ENCODE results near the gene TUBD1. TPM values are rescaled to one million over a fixed set of nuclear protein-coding genes. Genes with fewer than 3 reads are reported as not detected.
A peak's percentile ranks its signal among the peaks of the same experiment; 100 is the strongest.

The TUBD1 gene
- total and polyA plus RNA-seq, 2 of the 13 experiments (the other 11 are each of a cell fraction or from before 2014, with no cell fraction given), result 18.2 to 25.9 TPM

DNA sequence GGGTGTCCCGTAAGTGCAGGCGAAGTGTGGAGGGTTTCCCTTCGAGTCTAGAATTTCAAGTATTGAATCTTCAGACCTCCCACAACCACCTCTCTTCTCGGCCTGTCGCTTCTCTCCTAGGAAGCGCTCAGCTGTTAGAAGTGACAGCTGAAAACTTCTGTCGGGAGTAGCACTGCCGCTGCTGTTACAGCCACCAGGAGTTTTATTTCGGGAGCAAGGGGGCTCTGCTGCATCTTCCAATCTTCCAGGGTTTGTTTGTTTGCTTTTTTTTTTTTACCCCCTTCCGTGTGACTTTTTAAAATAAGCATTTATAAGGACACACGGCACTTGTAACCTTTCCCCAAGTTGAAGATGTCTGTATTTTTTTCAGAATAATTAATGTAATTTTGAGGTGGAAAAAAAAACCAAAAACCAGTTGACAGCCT is 945 bp upstream of the TUBD1 start:
- in situ Hi-C loops (cut with HindIII; ENCODE audit: extremely low pct_ligation_motif_present, low pct_unique_long_range_greater_than_20kb) (no loop called here), intact Hi-C loops (cut with micrococcal nuclease; ENCODE audit: unreplicated experiment) (loop anchor here (5.0 kb wide), 1 partner anchor 46 kb away; no protein-coding TSS in a partner anchor)
- DNase-seq (ENCODE audit: low spot score) (peak; percentile 39), ATAC-seq (peak; percentile 58), FAIRE-seq (no peak)
- no peak overlapping the region for H2AFZ ChIP-seq (ENCODE audit: low read length)
- peak overlapping the region; percentile 77 for H3K27ac ChIP-seq (ENCODE audit: extremely low read length, insufficient read depth, low read length)
- no peaks in the 10 kb centered on the region for H3K9me3 ChIP-seq (ENCODE audit: low read length)
- BruUV-seq (replicated peaks), result no TSS peak
- H3K4me3 ChIP-seq (replicated peaks in 1 of 3; ENCODE audit: insufficient read depth in 1 of 3, low read depth in 2 of 3, low read length in 3 of 3), result peak overlapping the region; percentile 64 to 98 (median 86)
- under 1% methylated on average over 9 of the region's 11 CpGs for WGBS (ENCODE audit: low lambda C conversion rate)
- H3K36me3 ChIP-seq (replicated peaks in 1 of 2; ENCODE audit: control insufficient read depth in 1 of 2, insufficient read depth in 2 of 2, low read length in 2 of 2), result peaks cover 0 to 5% of the 10 kb centered on the region in 2 experiments; a peak in 1 of 5 replicates
- H3K79me2 ChIP-seq (ENCODE audit: insufficient read depth, low read length), result peaks cover 71% of the 10 kb centered on the region
- peak overlapping the region; percentile 92 for H3K9ac ChIP-seq (ENCODE audit: insufficient read depth, low read depth, low read length)
- CTCF ChIA-PET (ENCODE audit: low intra/inter-chr PET ratio, low total read pairs), result no interaction called here
- peaks cover 53% of the 10 kb centered on the region for H3K4me1 ChIP-seq (ENCODE audit: insufficient read depth, low read length)
- no peaks in the 10 kb centered on the region; a peak in 1 of 5 replicates for H3K27me3 ChIP-seq (ENCODE audit: control insufficient read depth in 1 of 2, insufficient read depth in 2 of 2, low read length in 2 of 2)
- POLR2A ChIA-PET, result interaction anchor here (0.8 to 2.3 kb wide), 9 partner anchors 11 to 275 kb away, joined by 3 to 12 read pairs (median 4); partner anchors contain the start of genes PTRH2, RNFT1 and VMP1
- H4K20me1 ChIP-seq (ENCODE audit: insufficient read depth, low read length), result peaks cover 15% of the 10 kb centered on the region; the same call in 1 of the 2 replicates
- peak overlapping the region; percentile 89 for H3K4me2 ChIP-seq (ENCODE audit: low read depth, low read length)
- TF ChIP-seq HBP1 (CRISPR knock-in tag; IDR thresholded peaks at IDR 0.05; ENCODE audit: low read depth), result peak; percentile 1; the same call in 1 of the 2 replicates
- peak; percentile 99 for TF ChIP-seq TGIF2 (CRISPR knock-in tag; IDR thresholded peaks at IDR 0.05)
- TF ChIP-seq AGO1 (IDR thresholded peaks at IDR 0.05; ENCODE audit: low read depth, low read length, poor library complexity, severe bottlenecking), result no peak
- TF ChIP-seq, protein P1, sequence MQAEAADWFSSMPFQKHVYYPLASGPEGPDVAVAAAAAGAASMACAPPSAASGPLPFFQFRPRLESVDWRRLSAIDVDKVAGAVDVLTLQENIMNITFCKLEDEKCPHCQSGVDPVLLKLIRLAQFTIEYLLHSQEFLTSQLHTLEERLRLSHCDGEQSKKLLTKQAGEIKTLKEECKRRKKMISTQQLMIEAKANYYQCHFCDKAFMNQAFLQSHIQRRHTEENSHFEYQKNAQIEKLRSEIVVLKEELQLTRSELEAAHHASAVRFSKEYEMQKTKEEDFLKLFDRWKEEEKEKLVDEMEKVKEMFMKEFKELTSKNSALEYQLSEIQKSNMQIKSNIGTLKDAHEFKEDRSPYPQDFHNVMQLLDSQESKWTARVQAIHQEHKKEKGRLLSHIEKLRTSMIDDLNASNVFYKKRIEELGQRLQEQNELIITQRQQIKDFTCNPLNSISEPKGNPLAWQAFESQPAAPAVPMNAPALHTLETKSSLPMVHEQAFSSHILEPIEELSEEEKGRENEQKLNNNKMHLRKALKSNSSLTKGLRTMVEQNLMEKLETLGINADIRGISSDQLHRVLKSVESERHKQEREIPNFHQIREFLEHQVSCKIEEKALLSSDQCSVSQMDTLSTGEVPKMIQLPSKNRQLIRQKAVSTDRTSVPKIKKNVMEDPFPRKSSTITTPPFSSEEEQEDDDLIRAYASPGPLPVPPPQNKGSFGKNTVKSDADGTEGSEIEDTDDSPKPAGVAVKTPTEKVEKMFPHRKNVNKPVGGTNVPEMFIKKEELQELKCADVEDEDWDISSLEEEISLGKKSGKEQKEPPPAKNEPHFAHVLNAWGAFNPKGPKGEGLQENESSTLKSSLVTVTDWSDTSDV (CRISPR knock-in tag; IDR thresholded peaks at IDR 0.05), result 0 out of 2 replicates have a peak, but pooled peaks have one; percentile 13
- TF ChIP-seq SIN3A (IDR thresholded peaks at IDR 0.05; ENCODE audit: borderline replicate concordance, low read depth, low read length), result peak; percentile 97
- TF ChIP-seq ZNF44 (CRISPR knock-in tag; IDR thresholded peaks at IDR 0.05), result no peak
- no peak for TF ChIP-seq MAZ (IDR thresholded peaks at IDR 0.05; ENCODE audit: borderline replicate concordance, low read depth, low read length)
- no peak for TF ChIP-seq MAZ (CRISPR knock-in tag; IDR thresholded peaks at IDR 0.05; ENCODE audit: low read depth)
- no peak for TF ChIP-seq KLF12 (CRISPR knock-in tag; IDR thresholded peaks at IDR 0.05; ENCODE audit: borderline replicate concordance)
- TF ChIP-seq ZFX (CRISPR knock-in tag; IDR thresholded peaks at IDR 0.05; ENCODE audit: low read depth), result no peak
- no peak for TF ChIP-seq MIER2 (CRISPR knock-in tag; IDR thresholded peaks at IDR 0.05)
- TF ChIP-seq ZNF337 (CRISPR knock-in tag; IDR thresholded peaks at IDR 0.05; ENCODE audit: borderline replicate concordance, low read depth), result no peak
- TF ChIP-seq EHMT2 (IDR thresholded peaks at IDR 0.05; ENCODE audit: borderline replicate concordance, low read depth, low read length), result no peak
- TF ChIP-seq GFI1 (CRISPR knock-in tag; IDR thresholded peaks at IDR 0.05; ENCODE audit: borderline replicate concordance), result 0 out of 2 replicates have a peak, but pooled peaks have one; percentile 9
- TF ChIP-seq ZNF703 (CRISPR knock-in tag; IDR thresholded peaks at IDR 0.05; ENCODE audit: borderline replicate concordance), result no peak
- no peak for TF ChIP-seq ZNF773 (CRISPR knock-in tag; IDR thresholded peaks at IDR 0.05; ENCODE audit: borderline replicate concordance)
- 0 out of 2 replicates have a peak, but pooled peaks have one; percentile 29 for TF ChIP-seq ZNF362 (CRISPR knock-in tag; IDR thresholded peaks at IDR 0.05; ENCODE audit: borderline replicate concordance)
- TF ChIP-seq SNAI1 (CRISPR knock-in tag; IDR thresholded peaks at IDR 0.05; ENCODE audit: borderline replicate concordance), result peak; percentile 3; the same call in 1 of the 2 replicates
